Measurements from ENCODE around the gene SNAI3.
"Not testable (repeated sequence)": the region's sequence is repeated elsewhere in the genome, so short reads cannot be mapped to it uniquely, and the experiment has no call there.

The SNAI3 gene

GRCh38 chr16:88673716-88674379, 12.5 kb downstream of the SNAI3 start:
- in situ Hi-C loops (cut with MboI; ENCODE audit: low sequenced_read_pairs): no loop called here

DNA sequence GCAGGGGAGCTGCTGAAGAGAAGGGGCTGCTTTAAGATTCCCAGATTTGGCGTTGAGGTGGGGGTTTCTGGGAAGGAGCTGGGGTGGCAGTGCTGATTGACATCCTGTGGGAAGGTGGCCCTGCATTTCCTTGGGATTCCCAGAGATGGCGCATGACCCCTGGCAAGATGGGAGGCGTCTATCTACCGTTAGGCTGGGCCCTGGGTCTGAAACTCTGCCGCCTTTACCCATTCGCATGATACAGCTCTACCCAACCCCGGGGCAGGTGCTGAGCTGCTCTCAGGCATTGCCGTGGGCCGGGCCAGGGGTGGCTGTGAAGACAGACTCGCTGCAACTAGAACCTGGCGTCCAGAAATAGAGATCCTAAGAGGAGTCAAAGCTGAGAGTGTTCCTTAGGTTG, 13.5 kb downstream of the SNAI3 start:
- in situ Hi-C loops (cut with MboI; ENCODE audit: low sequenced_read_pairs): no loop called here

DNA sequence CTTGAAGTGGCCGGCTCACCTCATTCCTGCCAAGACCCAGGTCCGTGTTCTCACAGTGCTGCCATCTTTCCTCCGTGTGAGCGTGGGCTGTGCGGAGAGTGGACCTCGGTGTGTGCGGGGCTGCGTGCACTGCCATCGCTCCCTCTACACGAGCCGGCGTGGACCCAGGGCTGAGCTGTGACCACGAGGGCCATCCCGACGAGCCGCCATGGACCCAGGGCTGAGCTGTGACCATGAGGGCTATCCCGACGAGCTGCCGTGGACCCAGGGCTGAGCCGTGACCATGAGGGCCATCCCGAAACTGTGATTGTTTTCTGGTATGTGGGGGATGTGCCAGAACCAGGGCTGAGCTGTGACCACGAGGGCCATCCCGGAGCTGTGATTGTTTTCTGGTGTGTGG, 14.5 kb downstream of the SNAI3 start:
- in situ Hi-C loops (cut with MboI; ENCODE audit: low sequenced_read_pairs): no loop called here

DNA sequence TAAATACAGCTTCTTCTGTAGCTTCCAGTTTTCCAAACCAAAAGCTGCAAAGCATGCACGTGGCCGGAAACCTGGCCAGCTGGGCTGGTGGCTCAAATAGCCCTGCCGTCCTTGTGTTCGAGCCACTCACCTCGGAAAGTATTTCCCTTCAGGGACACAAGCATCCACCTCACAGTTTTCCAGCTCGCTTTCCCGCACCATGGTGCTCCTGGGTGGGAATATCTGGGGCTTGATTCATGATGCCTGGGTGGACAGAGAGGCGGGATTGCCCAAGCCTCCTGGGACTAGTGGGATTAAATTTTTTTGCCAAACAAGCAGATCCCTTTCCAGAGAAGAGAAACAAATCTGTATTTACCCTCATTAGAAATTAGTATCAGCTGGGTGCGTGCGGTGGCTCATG, 16.3 kb downstream of the SNAI3 start:
- in situ Hi-C loops (cut with MboI; ENCODE audit: low sequenced_read_pairs): no loop called here

DNA sequence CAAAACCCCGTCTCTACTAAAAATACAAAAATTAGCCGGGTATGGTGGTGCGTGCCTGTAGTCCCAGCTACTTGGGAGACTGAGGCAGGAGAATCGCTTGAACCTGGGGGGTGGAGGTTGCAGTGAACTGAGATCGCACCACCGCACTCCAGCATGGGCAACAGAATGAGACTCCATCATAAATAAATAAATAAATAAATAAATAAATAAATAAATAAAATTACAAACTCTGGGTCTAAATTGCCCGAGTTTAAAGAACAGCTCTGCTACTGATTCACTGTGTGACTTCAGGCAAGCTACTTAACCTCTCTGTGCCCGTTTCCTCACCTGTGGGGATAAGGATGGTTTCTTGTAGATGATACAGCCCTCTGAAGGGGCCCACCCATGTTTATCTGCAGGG, 16.8 kb downstream of the SNAI3 start:
- in situ Hi-C loops (cut with MboI; ENCODE audit: low sequenced_read_pairs): not testable (repeated sequence)

DNA sequence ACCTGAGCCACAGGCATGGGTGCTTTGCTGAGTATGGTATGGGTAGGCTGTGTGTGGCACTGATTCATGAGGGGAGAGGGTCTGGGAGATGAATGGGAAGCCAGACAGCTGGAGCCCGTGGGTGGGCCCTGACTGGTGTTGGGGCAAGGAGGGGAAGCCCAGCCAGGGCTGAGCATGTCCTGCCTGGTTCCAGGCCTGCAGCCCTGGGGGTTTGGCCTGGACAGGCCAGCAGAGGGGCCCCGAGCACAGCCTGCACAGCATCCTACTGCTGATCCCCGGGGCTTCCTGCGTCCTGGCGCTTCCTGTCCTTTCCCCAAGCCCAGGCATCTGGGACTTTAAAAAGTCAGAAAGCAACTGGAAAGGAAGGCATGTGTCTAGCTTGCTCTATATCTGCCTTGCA, 18.8 kb downstream of the SNAI3 start:
- in situ Hi-C loops (cut with MboI; ENCODE audit: low sequenced_read_pairs): no loop called here

- in situ Hi-C loops (cut with MboI; ENCODE audit: low sequenced_read_pairs): no loop called here
Observed at GRCh38 chr16:88665570-88665969, 20.7 kb downstream of the SNAI3 start.

- in situ Hi-C loops (cut with MboI; ENCODE audit: low sequenced_read_pairs): no loop called here
Observed at GRCh38 chr16:88665148-88665547, 21.2 kb downstream of the SNAI3 start.

DNA sequence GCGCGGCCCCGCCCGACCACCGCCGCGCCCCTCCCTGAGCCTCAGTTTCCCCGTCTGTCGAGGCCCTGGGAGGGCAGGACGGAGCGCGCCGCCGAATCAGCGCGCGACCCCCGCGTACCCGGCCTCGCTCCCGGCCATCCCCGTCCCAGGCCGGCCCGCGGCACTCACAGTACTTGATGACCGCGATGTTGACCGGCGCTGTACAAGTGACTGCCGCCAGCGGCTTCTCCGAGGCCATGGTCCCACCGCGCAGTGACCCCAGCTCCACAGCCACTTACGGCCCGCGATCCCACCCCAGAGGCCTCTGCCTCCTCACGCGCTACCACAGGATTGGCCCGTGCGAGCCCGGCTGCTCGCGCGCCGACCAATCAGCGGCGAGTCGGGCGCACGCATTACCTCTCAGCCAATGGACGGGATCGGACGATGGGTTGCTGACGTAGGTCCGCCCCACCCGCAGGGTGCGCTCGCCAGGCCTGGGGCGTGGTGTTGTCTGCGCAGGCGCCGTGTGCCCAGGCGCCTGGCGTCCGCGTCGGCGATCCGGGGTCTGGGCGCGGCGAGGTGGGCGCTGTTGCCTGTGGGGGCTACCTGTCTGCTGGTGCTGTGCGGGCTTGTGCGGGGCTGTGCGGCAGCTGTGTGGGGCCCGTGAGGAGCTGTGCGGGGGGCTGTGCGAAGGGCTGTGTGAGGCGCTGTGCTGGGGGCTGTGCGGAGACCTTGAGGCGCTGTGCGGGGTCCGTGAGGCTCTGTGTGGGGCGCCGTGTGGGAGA, 23.3 kb downstream of the SNAI3 start, which contains the start of gene MVD:
Gene MVD (minus strand): TSS at position 249 of the 764 bp plus-strand sequence. CDS start 11 bp downstream, at position 238.
- in situ Hi-C loops (cut with MboI; ENCODE audit: low sequenced_read_pairs): no loop called here

DNA sequence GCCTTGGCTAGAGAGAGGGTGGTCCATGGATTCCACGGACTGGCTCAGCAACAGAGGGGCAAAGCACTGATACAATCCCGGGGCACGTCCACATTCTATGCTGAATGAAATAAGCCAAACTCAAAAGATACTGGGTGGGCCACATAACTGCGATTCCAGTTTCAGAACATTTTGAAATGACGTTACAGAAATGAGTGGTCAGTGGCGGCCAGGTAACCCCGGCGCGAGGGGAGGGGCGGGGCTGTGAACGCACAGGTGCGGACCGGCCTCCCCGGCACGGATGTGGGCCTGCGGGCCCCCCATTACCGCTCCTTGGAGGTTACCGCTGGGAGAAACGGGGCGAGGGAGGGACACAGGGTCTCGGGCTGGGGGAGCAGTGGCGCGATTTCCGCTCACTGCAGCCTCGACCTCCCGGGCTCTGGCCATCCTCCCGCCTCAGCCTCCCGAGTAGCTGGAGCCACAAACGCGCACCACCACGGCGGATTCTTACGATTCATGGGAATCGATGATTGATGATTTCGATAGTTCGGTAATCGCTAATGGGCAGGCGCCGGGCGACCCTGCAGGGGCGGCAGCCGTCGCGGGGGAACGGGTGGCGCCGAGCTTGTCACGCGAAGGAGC, 24.0 kb downstream of the SNAI3 start:
- in situ Hi-C loops (cut with MboI; ENCODE audit: low sequenced_read_pairs): no loop called here

- in situ Hi-C loops (cut with MboI; ENCODE audit: low sequenced_read_pairs): no loop called here
Observed at GRCh38 chr16:88661468-88661867, 24.8 kb downstream of the SNAI3 start.

GRCh38 chr16:88659160-88659559, 27.1 kb downstream of the SNAI3 start:
- in situ Hi-C loops (cut with MboI; ENCODE audit: low sequenced_read_pairs): no loop called here

- in situ Hi-C loops (cut with MboI; ENCODE audit: low sequenced_read_pairs): no loop called here
Observed at GRCh38 chr16:88658714-88659113, 27.6 kb downstream of the SNAI3 start.

- in situ Hi-C loops (cut with MboI; ENCODE audit: low sequenced_read_pairs): no loop called here
Observed at GRCh38 chr16:88657371-88657770, 28.9 kb downstream of the SNAI3 start.

GRCh38 chr16:88656291-88656980, 29.9 kb downstream of the SNAI3 start:
- in situ Hi-C loops (cut with MboI; ENCODE audit: low sequenced_read_pairs): no loop called here

DNA sequence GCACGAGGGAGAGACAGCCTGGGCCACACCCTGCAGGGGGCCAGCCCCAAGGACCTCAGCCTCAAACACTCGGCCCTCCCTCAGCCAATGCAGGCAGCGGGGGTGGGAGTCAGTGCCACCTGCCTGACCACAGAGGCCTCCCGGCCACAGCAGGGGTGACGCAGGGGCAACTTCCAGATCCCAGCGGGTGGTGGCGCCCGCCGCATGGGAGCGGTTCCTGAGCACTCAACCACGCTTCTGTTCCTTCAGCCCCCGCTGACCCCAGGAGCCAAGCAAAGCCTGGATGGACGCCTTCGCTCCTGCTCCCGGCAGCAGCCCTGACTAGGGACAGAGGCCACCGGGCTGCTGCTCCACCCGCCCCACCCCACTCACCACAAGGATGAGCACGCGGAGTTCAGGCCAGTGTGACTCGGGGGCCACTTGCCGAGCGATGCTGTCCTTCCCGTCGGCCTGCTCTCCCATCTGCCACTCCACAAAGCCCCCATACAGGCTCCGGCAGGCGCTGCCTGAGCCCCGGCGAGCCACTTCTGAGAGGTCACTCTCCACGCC, 30.5 kb downstream of the SNAI3 start:
- in situ Hi-C loops (cut with MboI; ENCODE audit: low sequenced_read_pairs): no loop called here

DNA sequence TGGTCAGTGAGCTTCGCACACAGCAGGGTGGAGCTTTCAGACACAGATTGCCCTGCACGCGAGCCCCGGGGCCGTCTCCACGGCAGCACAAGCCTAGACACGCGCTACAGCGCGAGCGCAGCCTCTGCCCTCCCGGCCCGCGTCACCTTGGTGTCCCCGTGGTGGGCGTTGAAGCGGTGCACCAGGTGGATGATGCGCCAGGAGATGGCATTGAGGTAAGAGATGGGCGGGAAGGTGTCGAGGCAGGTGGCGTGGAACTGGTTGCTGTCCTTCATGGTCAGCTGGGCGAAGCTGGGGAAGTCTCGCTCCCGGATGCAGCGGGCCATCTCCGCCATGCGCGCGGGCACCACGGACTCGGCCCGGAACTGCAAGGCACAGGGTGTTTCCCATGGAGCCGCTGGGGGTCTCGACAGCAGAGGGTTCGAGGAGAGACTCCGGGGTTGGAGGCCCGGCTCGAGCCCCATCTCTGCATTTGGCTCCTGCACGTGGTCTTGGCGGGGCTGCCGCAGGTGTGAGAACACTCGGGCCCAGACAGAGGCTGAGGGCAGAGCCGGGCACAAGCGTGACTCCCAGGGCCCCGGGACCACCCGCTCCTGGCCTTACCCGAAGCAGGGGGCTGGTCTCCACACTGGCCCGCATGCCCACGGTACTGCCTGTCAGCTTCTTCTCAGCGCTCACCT, 31.1 kb downstream of the SNAI3 start:
- in situ Hi-C loops (cut with MboI; ENCODE audit: low sequenced_read_pairs): no loop called here

GRCh38 chr16:88654363-88655052, 31.8 kb downstream of the SNAI3 start:
- in situ Hi-C loops (cut with MboI; ENCODE audit: low sequenced_read_pairs): no loop called here

DNA sequence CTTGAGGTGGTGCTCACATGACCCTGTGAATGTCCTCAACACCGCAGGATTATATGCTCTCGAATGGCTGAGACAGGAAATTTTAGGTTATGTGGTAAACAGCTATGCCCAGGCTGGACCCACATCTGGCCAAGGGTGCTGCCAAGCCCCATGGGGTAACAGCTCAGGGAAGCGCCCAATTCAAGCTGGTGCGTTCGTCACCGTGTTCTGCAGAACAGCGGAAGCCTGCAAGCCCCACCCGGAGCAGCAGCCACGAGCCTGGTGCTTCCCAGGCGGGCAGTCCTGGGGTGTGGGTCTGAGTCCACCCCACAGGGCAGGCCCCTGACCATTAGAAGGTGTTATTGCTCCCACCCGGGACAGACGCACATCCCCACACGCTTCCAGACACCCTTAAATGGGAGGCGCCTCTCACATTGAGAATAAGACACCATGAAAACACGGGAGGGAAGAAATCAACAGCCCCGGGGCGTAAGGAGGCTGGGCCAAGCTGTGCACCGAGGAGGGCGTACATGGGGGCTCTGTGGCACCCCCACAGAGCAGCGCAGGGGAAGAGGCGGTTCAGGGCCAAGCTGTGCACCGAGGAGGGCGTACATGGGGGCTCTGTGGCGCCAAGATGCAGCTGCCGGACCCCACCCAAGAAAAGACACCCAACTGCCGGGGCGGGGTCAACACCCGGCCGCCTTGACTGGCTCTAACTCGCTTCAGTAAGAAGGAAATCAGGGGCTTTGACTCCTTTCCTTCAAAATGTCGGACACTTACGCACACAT, 32.5 kb downstream of the SNAI3 start:
- in situ Hi-C loops (cut with MboI; ENCODE audit: low sequenced_read_pairs): no loop called here
